Non-pigmented ciliary epithelial cell (primary cell): ENCODE results near the gene FRMD5.

Experiments
- DNase-seq: peaks from one replicate; pipeline ENCODE4 v3.0.0-alpha.2; 2010; ENCODE audit warnings: low read depth

Gene FRMD5

DNA sequence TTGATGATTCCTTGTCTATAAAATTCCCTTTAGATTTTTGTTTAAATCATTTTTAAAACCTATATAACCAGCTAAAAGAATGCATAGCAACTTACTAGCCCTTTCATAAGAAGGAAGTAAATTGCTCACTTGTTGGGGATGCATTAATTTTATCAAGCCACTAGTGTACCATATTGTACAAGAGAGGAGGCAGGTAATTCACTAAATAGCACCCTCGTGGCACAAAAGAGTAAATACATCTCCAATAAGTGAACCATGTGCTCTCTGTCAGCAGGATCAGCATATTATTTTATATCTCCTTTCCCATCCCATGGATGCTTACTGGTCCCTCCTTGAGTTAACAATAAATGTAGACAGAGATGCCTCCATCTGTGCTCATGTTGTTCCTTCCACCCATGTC lies 34.3 kb downstream of the FRMD5 start:
- DNase-seq, result no peak

DNA sequence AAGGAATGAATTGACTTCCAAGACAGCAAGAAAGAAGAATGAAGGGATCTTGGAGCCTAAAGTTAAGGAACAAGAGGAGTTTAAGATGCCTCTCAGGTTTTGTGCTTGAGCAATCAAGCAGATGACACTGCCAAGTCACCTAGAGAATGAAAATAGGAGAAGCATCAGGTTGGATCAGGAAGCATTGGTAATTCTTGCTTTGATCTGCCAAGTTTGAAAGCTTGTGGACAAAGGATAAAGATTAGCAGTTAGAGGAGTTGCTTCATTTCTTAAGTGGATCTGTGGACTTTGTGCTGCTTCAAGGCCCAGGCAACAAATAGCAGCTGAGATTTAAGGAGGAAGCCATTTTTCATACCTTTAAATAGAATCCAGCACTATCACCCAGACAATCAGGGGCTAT lies 35.6 kb downstream of the FRMD5 start:
- no peak for DNase-seq

DNA sequence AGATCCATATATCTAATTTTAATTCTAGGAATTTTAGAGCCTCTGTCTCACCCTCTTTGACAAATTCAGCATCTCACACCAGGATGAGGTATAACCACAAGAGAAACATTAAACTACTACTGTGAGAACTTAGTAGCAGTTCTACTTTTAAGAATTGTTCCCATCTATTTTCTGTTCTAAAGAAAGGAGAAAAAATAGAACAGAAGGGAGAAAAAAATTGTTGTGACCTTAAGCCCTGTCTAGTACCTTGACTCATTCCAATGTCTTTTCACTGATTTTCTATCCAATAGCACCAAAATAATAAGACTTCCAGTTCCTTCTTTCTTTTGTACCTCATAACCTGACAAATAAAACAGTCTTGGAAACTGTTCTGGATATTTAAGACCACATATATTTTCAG lies 37.0 kb downstream of the FRMD5 start:
- no peak for DNase-seq

DNA sequence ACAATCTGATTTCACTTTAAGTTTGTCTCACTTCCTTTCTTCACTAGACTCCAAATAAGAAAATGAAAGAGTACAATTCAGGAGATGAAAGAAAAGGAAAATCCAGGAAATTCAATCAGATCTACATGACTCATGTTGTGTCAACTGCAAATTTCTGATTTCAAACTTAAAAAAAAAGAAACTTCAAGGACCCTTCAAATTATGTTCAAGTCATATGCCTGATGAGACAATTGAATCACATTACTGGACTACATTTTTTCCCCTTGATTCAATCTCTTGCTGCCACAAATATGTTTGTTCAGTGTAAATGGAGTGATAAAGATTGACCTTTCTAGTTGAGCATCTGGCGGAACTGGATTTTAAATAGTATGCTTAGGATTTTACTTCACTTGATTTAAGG lies 37.4 kb downstream of the FRMD5 start:
- DNase-seq, result peak; percentile 93

DNA sequence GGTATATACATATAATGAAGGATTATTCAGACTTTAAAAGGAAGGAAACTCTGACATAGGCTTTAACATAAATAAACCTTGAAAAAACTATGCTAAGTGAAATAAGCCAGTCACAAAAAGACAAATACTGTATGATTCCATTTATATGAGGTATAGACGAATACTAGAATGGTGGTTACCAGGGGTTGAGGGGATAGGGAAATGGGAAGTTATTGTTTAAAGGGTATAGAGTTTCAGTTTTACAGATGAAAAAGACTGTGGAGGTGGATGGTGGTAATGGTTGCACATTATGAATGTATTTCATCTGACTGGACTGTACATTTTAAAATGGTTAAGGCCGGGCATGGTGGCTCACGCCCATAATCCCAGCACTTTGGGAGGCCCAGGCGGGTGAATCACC lies 41.7 kb downstream of the FRMD5 start:
- DNase-seq, result no peak

DNA sequence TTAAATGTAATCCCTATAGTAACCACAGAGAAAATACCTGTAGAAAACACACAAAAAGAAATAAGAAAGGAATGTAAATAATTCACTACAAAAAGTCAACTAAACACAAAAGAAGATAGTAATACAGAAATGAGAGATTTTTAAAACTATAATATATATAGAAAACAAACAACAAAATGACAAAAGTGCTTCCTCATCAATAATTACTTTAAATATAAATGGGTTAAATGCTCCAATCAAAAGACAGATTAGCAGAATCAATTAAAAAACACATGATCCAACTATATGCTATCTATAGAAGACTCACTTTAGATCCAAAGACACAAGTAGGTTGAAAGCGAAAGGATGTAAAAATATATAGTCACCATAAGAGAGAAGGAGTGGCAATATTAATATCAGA lies 45.8 kb downstream of the FRMD5 start:
- DNase-seq, result no peak

DNA sequence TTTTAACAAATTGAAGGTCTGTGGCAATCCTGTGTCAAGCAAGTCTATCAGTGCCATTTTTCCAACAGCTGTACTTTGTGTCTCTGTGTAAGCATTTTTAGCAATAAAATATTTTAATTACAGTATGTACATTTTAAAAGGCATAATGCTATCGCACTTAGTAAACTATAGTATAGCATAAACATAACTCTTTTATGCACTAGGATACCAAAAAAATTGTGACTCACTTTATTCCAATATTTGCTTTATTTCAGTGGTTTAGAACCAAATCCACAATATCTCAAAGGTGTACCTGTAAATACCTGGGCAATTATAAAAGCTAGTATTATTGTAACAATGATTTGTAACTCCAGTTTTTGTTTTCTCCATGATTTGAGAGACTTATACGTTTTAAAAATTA lies 46.5 kb downstream of the FRMD5 start:
- no peak for DNase-seq

DNA sequence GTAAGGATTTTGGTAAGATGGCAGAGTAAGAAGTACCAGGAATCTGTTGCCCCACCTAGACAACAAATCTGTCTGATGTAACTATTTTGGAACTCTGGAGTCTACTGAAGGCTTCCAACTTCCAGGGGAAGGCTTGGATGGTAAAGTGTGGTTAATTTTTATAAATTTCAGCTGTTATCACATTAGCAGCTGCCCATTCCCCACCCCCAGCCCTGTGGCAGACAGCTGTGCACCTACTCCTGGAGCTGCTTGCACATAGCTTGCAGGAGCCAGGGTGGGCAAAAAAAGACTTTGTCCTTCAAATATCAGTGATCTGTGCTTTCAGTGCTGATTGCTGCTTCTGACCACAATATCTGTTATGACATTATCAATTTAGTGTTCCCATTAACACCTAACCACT lies 47.4 kb downstream of the FRMD5 start:
- DNase-seq, result no peak

DNA sequence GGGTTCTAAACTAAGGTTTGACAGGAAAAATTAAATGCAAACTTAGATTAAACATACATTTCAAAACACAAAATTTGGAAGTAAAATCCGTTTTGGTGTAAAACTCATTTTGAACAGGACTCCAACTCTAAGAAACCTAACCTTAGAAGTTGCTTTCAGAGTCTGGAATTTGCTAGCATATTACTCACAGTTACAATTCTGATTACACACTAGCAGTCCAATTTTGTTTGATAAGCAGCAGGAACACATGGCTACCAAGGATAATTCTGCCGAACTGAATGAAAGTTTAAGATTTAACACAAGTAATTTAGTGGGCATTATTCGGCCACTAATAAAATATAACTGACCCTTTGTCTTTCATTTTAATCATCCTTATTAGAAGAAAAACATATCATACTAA lies 49.6 kb downstream of the FRMD5 start:
- no peak for DNase-seq

DNA sequence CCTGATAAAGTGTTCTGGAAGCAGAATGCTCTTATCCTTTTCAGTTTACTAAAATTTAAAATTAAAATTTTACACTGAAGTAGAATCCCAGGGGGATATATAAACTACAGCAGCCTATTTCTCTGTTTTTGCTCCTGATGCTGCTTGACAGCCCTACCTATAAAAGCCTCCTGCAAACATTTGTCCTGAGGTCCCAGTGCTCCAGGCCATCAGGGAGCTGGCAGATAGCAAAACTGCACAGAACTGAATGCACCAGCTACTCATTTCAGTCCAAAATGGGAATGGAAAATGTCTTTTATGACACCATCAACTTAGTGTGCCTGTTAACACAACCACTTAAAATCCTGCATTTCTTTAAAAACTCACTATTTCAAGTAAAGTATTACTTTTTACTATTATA lies 50.1 kb downstream of the FRMD5 start:
- DNase-seq, result no peak

DNA sequence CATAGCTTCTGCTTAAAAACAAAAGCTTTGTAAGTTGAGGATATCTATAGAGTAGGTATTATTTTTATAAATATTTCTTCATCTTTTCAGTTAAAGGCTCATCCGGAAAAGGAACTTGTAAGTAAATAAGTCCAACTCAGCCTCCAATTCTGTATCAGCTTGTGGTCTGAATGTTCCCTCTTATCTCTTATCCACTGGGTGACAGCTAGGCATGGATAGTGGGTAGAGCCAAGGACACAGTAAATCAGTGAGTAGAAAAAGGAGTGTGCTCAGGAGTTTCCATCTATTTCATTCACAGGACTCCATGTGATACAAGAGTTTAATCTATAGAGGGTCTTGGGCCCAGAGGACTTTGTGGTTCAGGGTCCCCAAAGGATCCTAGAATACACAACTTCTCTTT lies 50.9 kb downstream of the FRMD5 start:
- no peak for DNase-seq

DNA sequence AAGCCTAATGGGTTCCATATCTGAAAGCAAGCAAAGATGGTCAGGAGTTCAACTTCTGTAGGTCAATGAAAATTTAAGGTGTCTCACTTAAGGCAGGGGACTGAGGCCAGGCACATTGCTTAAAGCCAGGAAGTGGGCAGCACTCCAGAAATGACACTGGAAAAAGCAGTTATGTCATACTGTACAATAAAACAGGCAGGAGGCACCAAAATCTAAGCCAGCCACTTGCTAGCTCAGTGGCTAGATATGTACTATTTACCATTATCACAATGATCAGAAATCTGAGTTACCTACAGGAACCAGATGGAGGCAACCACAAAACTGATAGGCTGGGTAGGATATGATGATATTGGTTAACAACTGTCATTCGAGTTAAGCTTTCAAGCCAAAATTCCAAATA lies 57.3 kb downstream of the FRMD5 start:
- no peak for DNase-seq

DNA sequence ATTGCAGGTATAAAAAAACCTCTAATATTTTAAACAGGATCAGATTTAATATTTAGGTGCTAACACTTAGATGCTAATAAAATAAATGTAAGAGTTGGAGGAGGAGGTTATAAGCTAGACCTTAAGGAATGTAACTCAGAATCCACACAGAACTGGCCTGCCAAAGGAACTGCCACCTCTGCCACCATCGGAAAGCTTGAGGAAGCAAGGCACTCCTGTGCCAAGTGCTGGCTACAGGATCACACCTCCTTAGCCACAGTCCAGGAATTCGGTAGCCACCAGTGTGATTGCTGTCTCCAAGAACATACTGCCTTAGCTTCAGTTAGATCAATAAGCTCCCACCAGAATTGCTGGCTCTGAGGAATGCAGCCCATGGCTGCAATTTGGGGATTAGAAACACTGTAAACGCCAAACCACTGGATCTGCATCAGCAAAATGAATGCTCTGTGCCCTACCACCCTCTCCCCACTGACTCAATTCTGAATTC lies 58.0 kb downstream of the FRMD5 start:
- no peak for DNase-seq

DNA sequence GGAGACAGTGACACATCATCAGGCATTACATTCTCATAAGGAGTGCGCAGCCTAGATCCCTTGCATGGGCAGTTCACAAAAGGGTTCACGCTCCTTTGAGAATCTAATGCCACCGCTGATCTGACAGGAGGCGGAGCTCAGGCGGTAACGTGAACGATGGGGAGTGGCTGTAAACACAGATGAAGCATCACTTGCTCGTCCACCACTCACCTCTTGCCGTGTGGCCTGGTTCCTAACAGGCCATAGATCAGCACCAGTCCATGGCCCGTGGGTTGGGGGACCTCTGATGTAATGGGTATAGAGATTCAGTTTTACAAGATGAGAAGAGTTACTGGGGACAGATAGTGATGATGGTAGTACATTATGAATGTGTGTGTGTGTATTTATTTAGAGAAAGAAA lies 63.0 kb downstream of the FRMD5 start:
- DNase-seq, result no peak

DNA sequence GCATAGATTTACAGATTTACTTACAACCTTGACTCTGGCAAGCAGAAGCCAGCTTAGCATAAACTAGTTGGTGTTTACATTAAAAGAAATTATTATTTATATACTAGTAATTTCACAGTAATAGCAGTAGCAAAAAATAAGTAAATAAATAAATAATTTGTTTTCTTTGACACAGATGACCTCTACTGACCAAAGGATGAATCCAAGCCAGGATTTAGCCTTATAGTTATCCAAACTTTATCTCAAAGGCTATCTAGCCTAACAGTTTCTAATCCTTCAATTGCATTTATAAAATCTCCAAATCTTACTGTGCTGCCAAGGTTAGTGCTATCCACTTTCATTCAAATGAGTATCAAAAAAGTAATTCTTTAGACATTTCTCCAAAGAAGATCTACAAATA lies 64.3 kb downstream of the FRMD5 start:
- no peak for DNase-seq

DNA sequence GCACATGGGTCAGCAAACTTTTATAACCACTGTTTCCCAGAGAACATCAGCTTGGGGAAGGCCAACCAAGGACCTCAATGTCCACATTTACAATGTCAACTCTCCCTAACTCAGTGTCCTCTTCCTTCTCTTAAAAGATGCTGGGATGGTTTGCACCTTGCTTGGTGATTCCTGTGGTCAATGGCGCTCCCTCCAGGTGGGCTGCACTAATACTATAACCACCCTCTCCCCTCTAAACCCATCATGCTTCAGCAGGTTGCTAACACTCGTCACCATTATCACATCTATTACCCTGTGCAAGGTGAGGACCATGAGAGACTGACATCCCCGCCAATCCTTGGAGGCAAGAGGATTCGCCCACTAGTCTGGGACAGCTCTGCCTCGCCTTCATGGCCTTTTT lies 65.2 kb downstream of the FRMD5 start:
- DNase-seq, result no peak

DNA sequence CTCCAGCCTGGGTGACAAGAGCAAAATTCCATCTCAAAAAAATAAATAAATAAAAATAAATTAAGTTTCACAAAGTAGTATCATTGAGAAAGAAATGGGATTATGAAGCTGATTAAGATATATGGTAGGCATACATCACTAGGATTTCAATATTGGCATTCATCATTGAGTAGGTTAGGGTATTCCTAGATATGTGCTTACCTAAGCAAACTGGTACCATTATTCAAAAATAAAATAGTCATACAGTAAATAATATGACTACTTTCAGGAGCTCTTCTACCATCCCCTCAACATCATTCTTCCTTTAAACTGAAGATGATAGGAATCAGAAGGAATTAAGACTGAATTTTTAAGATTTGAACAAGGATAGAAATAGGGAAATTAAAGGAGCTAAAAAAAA lies 66.6 kb downstream of the FRMD5 start:
- no peak for DNase-seq

DNA sequence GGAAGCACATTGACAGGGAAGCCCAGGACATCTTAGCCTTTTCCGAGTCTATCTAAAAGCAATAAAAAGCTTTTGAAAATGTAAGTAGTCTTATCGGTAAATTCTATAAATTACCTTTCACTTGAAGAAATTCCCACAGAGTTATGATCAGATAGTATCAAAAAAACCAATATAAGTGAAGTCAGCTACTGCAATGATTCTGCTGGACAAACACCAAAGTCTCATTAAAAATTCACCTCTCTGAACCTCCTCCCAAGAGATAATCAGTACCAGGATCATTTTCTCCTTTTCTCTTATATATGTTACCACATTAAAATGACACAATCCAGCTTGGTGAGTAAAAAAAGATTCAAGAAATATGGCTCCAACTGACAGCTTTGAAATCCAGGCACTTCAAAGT lies 69.2 kb downstream of the FRMD5 start:
- no peak for DNase-seq

DNA sequence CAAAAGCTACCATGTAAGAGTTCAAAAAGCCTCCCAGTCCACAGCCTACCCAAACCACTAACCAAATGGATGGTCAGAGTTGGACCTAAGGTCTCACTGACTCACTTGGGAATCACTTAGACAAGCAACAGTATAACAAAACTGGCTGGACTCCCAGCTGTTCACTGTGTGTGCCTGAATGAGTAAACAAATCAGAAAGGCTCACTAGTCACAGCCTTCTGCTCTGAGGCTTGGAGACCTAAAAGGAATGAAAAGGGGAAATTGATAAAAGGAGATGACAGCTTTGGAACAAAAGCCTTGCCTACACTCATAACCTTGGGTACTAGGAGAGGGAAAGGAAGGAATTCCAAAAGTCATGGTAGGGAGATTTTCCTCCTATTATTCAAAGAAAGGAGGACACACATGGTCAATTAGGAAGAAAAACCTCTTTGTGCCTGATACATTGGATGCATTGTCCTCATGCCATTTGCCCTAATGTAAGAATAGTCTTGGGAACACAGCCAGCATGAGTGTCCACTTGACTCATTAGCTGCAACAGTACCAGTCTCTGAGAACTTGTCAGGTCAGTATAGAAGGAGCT lies 92.3 kb downstream of the FRMD5 start:
- DNase-seq, result peak; percentile 98

DNA sequence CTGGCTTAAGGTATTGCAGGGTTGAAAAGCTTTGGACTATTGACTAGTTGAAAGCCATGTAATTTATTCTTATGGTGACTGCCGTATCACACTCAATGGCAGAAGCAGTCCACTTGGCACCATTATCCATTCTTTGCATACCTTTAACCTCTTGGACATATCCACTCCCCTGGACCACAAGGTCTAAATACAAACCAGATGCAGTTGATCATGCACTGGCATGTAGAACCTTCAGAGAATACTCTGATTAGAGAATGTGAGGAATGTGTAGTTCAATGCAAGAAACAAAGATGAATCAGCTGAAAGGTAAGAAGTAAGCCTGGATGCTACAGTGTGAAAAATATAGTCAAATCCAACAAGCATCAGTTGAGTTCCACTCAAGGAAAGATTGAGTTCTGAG lies 93.1 kb downstream of the FRMD5 start:
- peak; percentile 71 for DNase-seq

DNA sequence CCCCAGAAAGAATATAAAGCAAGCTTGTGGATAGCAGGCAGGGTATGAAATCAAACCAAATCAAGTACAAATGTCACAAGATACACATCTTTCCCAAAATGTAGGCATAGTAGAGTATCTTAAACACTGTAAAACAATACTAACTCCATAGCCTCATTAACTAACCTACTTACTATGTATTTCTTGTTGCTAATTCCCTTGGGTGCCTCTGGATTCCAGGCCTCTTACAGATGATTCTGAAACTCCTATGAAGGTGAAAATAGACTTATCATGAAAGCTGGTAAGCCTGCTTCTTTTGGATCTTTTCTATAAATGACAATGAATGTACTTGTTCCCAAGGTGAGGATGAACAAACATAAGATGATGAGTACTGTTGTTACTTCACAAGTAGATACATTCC lies 93.8 kb downstream of the FRMD5 start:
- DNase-seq, result no peak

DNA sequence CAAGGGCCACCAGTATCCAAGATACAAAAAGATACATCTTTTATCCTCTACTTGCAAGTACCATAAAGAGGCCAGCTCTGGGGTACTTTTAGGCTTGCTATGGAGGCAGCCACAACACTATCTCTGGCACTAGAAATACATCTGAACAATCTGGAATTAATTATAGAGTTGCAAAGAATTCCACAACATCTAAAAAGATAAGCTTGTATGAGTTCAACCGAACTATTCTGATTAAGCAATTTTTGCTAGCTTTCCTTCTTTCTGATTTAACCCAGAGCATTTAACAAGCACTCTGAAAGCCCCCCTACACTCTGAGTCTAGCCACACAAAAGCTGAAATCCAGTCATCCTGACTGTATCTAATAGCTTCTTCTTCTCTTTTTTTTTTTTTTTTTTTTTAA lies 95.4 kb downstream of the FRMD5 start:
- DNase-seq, result no peak

DNA sequence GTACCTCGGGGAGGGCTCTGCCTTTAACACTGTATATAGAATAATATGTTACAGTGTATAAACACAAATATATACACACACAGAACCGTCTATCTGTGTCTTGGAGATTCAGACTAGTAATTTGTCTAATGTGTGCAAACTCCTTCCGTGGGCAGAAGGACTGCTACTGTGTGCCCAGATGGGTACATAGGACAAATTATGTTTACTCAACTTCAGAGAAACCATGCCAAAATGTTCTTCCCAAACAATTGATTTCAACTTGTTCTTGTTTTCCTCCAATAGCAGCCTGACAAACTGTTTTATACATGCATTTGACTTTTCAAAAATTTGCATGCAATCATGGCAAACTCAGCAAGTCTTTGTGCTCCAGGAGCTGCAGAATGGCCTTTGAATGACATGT lies 97.5 kb downstream of the FRMD5 start:
- DNase-seq, result no peak

DNA sequence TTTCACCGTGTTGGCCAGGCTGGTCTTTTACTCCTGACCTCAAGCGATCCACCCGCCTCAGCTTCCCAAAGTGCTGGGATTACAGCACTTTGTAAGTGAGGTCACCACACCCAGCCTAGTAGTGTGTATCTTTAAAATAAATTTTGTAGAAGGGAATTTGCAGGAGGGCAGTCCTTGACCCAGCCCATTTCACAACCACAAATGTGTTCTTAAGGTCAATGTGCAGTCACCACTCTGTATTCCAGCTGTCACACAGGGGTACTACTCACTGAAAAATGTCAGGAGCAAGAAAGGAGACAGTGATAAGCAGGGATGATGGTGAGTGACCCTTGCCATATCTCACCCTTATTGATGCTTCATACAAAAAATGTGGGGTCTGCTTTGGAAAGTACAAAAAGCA lies 98.5 kb downstream of the FRMD5 start:
- DNase-seq, result no peak

DNA sequence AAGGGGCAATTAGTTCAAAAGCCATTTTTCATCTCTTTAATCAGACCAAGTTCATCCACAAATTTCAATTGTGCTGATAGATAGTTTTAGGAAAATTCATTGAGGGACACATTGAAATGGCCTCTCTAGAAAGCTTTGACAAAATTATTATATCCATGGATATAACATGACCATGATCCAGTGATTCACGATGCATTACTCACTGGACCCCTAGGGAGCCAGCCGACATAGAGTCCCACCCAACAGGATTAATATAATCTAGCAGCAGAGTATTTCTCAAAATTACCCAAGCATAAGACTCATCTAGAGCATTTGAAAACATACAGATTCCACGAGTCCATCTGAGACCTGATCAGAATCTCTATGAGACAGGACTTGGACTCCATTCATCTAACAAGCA lies 100.3 kb downstream of the FRMD5 start:
- no peak for DNase-seq
